GF-D8 (cell line): Measurements from ENCODE around the gene CNTN6.
A peak's percentile ranks its signal among the peaks of the same experiment; 100 is the strongest.
"Not testable (repeated sequence)": the region's sequence is repeated elsewhere in the genome, so short reads cannot be mapped to it uniquely, and the experiment has no call there.

ENCODE experiments used
- DNase-seq: peaks from one replicate; lab custom pipeline; 2025; lab: John Stamatoyannopoulos, UW

CNTN6 gene

DNA sequence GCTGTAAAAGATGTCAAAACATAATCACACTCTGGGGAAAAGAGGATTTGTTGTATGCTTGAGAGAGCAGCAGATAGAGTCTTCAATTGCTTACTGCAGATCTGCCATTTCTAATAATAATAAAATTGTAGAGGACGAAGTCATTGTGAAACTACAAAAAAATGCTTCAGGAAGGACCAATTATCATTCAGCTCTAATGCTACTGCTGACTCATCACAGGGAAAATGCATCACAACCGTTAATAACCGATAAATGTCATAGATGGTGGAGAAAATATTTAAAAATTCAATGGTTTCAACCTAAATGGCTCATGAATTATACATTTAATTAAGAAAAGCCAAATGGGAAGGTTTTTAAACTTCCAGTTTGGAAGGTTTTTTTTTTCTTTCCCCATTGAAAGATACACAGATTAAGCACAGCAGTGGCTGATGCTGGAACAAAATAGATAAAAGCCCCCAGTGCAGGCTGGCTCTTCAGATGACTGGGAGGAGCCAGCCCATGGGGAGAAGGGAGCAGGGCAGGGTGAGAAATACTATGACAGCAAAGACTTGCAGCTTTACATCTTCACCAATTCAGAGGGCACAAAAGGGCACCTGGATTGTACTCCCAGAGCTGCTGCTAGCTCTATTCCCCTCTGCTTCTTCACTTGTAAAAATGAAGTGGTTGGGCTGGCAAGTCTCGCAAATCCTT, 196.1 kb downstream of the CNTN6 start:
- DNase-seq, result no peak

DNA sequence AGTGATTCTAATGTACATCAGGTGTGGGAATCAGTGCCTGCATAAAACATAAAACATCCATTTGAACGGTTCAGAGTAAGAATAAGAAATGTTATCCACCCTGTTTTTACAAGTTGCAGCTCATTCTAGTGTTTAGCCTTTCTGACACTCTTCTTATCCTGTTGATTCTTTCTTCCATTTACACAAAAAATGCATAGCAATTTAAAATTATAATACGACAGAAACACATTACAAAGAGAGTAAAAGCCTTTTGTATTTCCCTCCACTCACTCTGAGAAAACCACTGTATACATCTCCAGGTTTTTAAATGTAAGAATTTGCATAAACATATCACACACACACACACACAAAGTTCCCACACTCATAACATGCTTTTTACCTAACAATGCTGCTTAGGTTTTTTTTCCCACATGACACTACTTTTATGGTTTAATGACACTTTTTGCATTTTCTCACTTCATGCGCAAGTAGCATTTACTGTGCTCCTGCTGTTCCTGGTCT, 199.8 kb downstream of the CNTN6 start:
- DNase-seq, result no peak

DNA sequence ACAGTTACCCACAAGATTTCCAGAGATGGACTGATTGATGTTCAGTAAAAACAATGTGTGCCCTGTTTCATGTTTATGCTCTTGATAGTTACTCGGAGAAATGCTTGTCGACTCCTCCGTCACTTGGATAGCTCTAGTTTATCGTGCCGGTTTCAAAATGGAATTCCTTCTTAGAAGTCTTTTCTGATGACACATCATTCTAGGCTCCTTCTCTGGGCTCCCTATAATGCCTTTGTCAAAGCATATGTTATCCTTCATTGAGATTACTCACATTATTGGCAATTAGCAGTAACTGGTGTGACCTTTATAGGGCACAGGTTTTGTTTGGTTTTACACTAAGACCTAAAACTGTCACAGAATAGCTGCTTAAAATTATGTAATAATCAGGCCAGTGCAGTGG, 201.8 kb downstream of the CNTN6 start:
- no peak for DNase-seq

DNA sequence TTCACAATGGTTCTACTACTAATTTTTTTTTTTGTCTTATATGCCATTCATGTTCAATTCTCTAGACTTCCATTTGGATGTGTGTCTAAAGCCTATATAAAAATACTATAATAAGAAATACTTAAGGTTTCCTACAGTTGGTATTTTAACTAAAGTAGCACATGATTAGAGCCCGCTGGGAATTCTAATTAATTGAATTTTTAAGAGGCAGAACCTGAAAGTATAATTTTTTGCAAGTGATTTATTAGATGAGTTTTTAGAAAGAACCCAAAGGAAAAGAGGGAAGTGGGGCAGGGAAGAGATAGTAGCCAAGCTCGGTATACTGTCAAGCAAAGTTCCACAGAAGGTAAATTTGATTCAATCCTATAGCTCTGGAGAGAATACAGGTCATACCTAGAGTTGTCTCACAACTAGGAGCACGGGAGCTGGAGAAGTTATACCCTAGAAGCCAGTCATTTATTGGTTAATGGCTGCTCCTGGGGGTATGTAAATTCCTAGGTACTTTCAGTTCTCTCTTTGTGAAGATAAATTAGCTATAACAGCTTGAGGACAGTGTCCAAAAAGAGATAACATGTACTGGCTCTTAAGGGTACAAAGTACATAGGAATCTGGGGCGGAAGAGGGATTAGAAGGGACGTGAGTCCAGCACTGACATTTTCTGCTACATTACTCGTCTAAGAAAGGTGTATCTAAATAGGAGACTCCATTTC, 225.6 kb downstream of the CNTN6 start:
- no peak for DNase-seq

DNA sequence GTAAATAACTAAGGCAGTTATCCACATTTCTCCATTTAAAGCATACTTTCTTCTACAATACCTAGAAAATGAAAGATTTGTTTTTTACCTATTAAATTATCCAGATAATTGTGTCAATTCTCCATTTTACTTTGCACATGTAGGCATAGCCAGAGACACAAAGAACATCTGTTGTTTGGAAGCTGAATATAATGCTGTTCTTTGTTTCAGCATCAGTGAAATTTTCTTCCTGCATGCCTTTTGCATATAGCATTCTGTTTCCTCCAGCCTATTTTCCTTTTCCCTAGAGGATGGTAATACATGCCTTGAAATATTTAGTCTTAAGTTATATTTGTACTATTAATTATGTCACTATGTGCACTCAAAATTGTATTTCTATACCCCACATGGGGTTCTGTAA, 233.7 kb downstream of the CNTN6 start:
- DNase-seq, result no peak

DNA sequence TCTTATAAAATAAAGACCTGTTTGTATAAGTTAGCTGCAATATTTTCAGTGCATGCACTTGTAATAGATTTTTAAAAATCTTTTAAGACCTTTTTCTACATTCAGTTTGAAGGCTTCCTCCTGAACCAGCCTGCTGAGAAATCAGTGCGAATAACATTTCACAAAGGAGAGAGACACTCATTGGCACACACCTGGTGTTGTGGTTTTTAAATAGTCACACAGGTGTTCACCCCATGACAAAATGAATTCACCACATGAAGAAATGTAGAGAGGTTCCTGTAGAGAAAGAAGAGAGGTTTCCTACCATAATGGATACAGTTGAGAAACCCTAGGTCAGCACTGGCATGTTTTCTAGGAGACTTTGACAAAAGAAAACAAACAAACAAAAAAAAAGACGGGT, 237.3 kb downstream of the CNTN6 start:
- DNase-seq, result no peak

DNA sequence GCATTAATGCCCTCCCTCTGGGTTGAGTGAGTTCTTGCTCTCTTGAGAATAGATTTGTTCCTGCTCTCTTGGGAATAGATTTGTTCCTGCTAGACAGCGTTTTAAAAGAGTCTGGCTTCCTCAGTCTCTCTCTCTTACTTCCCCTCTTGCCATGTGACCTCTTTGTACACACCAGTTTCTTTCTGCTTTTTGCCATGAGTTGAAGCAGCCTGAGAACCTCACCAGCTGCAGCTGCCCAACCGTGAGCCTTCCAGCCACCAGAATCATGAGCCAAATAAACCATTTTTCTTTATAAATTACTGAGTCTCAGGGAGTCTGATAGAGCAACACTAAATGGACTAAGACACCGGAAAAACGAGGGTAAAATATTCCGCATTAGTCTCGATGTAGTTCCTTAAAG, 253.6 kb downstream of the CNTN6 start:
- DNase-seq, result no peak

DNA sequence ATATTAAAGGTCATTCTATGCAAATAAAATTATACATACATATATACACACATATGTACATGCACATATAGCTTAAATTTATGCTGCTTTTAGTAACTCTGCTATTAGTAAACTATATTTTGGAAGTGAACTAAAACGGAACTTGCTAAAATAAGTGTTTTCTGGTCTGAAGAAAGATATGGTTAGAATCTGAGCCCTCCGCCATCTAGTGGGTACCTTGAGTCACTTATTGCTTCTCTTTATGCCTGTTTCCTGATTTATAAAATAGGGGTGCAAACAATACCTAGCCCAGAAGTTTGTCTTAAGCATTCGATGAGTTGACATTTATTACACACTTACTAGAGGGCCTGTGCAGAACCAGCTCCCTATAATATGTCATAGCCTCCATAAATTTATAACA, 255.7 kb downstream of the CNTN6 start:
- no peak for DNase-seq

DNA sequence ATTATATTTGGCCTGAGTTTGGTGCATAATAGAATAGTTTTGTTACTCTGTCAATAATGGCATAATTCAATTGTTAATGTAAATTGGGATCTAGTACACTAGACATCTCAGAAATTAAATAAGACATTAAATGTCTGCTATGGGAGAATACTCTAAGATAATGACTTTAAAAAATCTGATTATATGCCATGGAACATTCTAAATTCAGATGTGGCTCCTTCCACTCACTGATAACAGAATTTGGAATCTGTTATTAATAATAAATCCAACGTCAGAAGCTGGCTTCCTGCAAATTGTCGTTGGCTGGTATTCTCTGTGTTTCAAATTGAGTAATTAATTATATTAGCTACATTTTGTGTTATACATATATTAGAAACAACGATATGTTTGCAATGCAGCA, 258.1 kb downstream of the CNTN6 start:
- DNase-seq, result no peak

DNA sequence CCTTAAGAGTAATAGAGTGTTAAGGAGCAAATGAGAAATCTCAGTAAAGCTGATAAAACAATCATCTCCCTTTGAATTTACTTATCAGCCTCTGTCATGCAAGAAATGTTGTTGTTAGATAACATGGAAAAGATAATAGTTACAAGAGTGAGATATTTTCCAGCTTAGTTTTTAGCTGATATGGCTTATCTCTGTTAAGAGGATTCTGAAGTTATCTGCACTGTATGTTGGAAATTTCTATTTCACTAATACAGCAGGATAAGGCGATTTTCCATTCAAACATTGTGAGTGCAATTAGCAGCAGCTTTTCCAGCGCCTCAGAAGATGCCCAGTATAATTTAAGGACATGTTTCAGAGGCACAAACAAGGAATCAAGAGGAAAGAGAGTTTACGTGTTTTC, 262.9 kb downstream of the CNTN6 start:
- DNase-seq, result no peak

DNA sequence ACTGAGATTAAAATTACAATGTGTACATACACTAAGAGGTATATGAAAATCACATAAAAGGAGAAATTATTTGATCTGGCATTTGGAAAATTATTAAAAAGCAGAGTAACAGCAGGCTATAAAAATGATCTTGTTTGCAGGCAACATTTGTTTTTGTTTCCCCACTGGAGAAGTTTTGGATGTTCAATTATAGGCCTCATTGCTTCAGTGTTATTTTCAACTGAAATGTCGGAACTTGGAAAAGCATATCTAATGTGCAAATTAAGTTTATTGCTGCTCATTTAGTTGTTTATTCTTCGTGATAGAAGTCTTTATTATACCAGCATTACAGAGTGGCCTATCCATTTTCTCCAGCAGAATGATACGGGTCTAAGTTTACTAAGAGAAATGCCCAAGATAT, 263.3 kb downstream of the CNTN6 start:
- no peak for DNase-seq

DNA sequence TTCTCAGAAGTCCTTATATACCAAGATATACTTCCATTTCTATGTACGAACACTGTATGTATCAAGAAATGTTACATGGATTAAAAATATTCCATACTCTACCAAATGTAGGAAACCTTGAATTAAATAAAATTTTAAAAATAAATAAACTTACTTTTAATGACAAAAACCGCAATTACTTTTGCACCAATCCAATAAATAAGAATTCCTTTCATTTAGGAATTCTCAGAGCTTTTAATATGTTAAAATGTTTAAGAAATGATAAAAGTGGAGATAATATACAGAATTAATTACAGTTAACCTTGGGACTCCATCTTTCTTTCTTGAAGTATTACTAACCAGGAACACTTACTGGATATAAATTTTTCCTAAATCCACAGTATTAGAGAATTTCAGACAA, 272.7 kb downstream of the CNTN6 start:
- no peak for DNase-seq

DNA sequence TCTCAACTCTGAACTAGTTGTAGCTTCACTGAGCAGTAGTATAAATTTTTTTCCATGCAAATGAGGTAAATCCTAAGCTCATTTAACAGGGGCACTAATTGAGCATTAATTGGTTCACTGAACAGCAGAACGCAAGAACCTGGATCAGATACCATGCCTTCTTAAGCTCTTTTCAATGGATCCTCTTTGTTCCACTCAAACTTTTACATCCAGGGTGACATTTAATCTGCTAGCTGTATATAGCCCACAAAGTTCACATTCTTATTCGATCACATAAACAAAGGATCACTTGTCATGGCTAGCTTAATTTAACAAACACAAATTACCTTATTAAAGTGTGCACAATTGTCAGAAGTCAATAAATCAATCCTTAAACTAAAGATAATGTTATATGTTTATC, 281.6 kb downstream of the CNTN6 start:
- no peak for DNase-seq

DNA sequence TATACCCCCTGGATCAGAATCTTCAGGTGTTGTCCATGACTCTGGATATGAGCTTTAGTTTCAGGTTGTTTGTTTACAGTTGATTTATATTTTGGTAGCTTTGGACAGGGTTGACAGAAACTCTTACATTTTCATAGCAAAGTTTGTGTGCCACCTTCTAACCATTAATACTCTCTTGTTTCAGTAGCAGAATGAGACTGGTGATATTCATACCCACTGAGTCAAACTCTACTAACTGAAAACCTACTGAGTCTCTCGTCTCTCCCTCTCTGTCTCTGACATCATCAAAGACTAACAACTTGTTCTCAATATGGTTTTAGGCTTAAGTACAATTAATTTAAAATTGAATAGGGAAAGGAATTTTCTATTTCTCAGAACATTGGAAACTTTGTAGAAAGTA, 282.3 kb downstream of the CNTN6 start:
- DNase-seq, result no peak

DNA sequence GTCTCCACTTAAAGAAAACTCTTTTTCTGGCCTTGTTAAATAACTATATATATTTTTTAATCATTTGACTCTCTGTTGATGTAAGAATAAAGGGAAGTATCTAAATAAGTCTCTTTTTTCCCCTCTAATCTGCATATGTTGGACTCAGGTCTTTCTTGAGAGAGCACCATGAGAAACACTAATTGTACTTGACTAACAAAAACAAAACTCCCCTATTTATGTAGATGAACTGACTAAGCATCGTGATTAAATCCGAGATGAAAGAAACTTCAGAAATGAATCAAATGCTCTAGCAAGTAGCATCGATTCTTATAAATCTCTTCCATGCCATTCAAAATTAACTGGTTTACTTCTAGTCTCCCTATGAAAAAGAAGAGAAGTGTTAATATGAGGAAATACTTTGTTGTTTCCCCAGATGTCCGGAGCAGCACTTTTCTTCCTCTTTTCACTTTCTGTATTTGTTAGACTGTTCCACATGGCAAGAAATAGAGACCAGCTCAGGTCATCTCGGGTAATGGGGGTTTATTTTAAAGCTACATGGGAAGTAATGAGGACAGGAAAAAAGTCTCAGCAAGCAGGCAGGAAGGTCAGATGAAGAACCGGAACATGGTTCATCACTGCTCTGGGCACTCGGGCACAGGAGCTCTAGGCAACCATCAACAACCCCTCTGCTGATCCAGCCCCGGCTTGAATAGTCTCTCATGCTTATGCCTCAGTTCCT, 288.3 kb downstream of the CNTN6 start:
- DNase-seq, result peak; percentile 1

DNA sequence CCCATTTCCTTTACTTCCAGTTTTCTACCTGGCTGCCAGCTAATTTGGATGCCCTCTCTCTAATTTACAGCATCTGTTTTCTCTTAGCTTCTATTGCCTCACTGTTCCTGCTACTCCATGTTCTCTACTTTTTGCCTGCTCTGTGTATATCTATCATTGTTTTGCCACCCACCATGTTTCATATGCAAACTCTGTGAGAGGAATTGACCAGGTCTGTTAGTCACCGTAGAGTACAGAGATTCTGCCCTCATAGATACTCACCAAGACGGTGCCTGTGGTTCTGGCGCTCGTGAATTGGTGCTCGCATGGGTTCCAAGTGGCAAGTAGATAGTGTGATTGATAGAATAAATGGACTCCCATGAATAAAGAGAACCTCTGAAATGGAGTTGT, 288.8 kb downstream of the CNTN6 start:
- DNase-seq, result no peak

DNA sequence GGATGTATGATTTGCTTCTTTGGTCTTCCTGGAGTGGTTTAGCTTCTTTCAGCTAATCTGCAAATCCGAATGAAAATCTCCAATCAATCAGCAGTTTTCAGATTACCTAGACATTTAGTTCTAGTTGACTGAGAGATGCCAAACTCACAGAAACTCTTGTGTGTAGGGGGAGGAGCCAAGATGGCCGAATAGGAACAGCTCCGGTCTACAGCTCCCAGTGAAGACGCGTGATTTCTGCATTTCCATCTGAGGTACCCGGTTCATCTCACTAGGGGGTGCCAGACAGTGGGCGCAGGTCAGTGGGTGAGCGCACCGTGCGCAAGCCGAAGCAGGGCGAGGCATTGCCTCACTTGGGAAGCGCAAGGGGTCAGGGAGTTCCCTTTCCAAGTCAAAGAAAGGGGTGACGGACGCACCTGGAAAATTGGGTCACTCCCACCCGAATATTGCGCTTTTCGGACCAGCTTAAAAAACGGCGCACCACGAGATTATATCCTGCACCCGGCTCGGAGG, 294.6 kb downstream of the CNTN6 start:
- DNase-seq, result not testable (repeated sequence)

DNA sequence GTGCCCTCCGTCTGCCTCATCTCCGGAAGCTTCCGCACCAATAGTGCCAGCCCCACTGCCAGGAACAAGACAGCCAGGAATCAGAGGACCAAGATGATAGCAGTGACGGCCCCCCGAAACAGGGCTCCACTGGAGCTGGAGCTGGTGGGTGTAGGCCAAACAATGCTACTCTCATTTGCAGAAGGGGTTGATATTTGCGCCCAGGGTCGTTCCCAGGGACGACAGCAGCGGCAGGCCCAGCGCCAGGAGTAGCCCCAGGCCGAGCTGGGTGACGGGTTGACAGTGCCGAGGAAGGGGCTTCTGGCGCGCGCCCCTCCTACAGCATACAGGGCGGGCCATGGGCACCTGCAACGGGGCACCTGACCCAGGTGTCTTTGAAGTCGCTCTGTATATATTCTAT, 301.4 kb downstream of the CNTN6 start:
- no peak for DNase-seq

DNA sequence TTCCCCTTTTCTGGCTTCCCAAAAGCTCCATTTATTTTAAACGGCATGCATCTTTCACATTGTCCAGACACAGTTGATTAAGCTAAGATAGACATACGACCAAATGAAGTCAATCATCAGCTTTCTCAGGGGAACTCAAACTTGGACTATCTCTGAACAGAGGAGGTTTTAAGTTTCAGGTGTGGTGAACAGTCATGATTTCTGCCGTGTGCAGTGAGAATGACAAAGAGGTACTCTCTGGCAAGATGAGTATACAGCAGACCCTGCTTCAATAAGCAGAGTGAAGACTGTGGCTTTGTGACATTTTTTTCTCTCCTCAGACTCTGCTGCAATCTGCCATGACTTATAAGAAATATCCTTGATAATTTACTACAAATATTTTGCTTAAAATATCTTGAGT, 307.7 kb downstream of the CNTN6 start:
- no peak for DNase-seq

DNA sequence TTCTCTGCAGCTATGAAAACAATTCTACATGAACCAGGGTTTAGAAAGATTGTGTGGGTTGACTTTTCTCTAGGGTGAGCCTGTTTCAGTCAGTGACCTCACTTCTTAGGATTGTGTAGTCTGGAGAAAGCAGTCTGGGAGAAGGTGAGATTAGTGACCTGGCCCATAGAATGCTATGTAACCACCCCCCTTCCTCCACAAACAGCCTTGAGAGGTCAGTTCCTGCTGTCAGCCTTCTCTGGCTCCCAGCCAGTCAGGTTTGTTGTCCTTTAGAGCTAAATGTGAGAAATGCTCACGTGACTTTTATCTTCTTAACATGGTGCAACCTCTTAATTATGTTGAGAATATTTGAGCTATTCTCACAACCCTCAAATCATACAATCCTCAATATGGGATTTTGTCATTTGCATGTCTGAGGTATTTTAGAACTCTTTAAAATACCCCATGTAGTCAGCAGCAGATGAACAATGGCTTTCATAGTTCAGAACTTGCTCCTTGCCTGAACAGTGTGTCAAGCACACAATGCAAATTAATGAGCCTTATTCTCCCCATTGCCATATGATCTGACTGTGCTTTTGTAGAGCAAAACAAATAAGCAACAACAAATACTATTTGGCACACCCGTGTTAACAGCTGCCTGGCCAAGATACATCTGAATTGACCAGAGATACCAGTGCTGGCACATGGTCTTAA, 311.6 kb downstream of the CNTN6 start:
- DNase-seq, result no peak

DNA sequence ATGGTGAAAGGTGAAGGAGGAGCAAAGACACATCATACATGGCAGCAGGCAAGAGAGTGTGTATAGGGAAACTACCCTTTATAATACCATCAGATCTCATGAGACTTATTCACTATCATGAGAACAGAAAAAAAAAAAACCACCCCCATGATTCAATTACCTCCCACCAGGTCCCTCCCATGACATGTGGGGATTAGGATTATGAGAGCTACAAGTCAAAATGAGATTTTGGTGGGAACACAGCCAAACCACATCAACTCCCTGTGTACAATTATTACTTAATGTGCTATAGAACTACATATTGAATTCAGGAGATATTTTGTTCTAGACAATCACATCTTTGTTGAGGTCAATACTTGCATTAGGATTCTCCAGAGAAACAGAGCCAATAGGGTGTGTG, 313.4 kb downstream of the CNTN6 start:
- no peak for DNase-seq

DNA sequence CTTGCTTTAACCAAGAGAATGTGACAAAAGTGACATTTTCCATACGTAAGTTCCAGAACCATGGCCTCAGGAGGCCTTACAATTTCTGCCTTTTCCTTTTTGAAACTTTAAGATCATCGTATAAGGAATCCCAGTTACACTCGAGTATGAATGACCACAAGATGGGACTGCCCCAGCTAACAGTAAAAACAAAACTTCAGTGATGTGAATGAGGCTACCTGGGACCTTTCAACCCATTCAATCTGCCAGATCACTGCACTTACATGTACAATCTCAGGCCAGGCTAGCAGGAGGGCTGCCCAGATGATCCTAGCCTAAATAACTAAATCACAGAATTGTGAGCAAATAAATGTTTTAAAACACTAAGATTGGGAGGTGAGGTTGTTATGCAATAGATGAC, 328.8 kb downstream of the CNTN6 start:
- DNase-seq, result no peak
